ENCODE data around the gene ALOX15B. TPM values are rescaled to one million over a fixed set of nuclear protein-coding genes. Genes with fewer than 3 reads are reported as not detected.

Gene ALOX15B
- total RNA-seq, 1 experiment from 2014 or later, result 0.30 TPM

DNA sequence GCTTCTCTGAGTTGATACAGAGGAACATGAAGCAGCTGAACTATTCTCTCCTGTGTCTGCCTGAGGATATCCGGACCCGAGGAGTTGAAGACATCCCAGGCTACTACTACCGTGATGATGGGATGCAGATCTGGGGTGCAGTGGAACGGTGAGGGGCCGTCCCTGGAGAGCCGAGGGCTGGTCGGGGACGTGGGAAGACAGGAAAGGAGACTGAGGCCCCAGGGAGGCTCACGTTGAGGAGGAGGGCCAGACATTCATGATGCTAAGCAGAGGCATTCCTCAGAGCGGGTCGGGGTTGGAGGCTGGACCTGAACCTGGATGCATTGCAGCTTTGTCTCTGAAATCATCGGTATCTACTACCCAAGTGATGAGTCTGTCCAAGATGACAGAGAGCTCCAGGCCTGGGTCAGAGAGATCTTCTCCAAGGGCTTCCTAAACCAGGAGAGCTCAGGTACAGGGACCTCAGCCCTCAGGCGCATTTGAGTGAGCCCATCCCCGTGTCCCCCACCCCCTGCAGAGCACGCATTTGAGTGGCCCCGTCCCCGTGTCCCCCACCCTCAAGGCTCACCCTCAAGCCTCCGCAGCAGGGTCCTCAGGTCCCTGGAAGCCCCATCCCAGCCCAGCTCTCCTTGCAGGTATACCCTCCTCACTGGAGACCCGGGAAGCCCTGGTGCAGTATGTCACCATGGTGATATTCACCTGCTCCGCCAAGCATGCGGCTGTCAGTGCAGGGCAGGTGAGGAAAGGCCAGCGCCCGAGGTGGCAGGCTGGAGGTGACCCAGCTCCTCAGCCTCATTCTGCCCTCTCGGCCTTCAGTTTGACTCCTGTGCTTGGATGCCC lies 8.3 kb downstream of the ALOX15B start:
- CTCF ChIA-PET, result no interaction called here
- POLR2A ChIA-PET, result no interaction called here
- no peaks in the 10 kb centered on the region for H3K9me2 ChIP-seq (ENCODE audit: insufficient read depth)
- no TSS peak for BruUV-seq (replicated peaks)
- no peak overlapping the region for H2AFZ ChIP-seq (ENCODE audit: low read depth, low read length, poor library complexity, severe bottlenecking)
- no peak overlapping the region for H3K27ac ChIP-seq (ENCODE audit: low read depth, low read length)
- DNase-seq (ENCODE audit: low read depth, low spot score) (no peak), ATAC-seq (no peak)
- H3K4me2 ChIP-seq (ENCODE audit: low read length), result no peak overlapping the region
- no peaks in the 10 kb centered on the region for H3K27me3 ChIP-seq (ENCODE audit: insufficient read depth, low read length)
- H3K9me3 ChIP-seq (ENCODE audit: control insufficient read depth in 1 of 2, insufficient read depth in 1 of 2, low read depth in 1 of 2, low read length in 2 of 2), result no peaks in the 10 kb centered on the region
- no peak overlapping the region for H3K4me3 ChIP-seq (replicated peaks in 1 of 2; ENCODE audit: low read depth in 1 of 2, low read length in 2 of 2)
- no peaks in the 10 kb centered on the region for H3K4me1 ChIP-seq (ENCODE audit: control insufficient read depth in 1 of 2, insufficient read depth in 2 of 2, low read length in 2 of 2)
- H3K79me2 ChIP-seq (ENCODE audit: insufficient read depth, low read length), result no peaks in the 10 kb centered on the region
- TF ChIP-seq POLR2AphosphoS5 (IDR thresholded peaks at IDR 0.05; ENCODE audit: low read depth, low read length), result no peak
- H3K36me3 ChIP-seq (ENCODE audit: control insufficient read depth in 1 of 2, insufficient read depth in 2 of 2, low read length in 2 of 2), result no peaks in the 10 kb centered on the region
- RAD21 ChIA-PET (ENCODE audit: low non-redundant PET in 1 of 2, low total read pairs in 2 of 2, uncharacterized antibody in 2 of 2, unreplicated experiment in 2 of 2), result interaction anchor here in 1 of 2 experiments (0.6 kb wide), 1 partner anchor 31 kb away, joined by 6 read pairs; no protein-coding TSS in a partner anchor
- no peaks in the 10 kb centered on the region for H4K20me1 ChIP-seq (ENCODE audit: insufficient read depth)
- no peak overlapping the region for H3K9ac ChIP-seq (ENCODE audit: low read length)
- intact Hi-C loops (cut with micrococcal nuclease), result no loop called here

- ChIA-PET CTCF (no interaction called here), POLR2A (no interaction called here), RAD21 (ENCODE audit: low non-redundant PET in 1 of 2, low total read pairs in 2 of 2, uncharacterized antibody in 2 of 2, unreplicated experiment in 2 of 2) (interaction anchor here in 1 of 2 experiments (0.6 kb wide), 1 partner anchor 32 kb away, joined by 6 read pairs; no protein-coding TSS in a partner anchor)
- no peak overlapping the region for H3K27ac ChIP-seq (ENCODE audit: low read depth, low read length)
- no peaks in the 10 kb centered on the region for H4K20me1 ChIP-seq (ENCODE audit: insufficient read depth)
- no peak overlapping the region for H3K9ac ChIP-seq (ENCODE audit: low read length)
- H2AFZ ChIP-seq (ENCODE audit: low read depth, low read length, poor library complexity, severe bottlenecking), result no peak overlapping the region
- H3K79me2 ChIP-seq (ENCODE audit: insufficient read depth, low read length), result no peaks in the 10 kb centered on the region
- BruUV-seq (replicated peaks), result no TSS peak
- H3K4me1 ChIP-seq (ENCODE audit: control insufficient read depth in 1 of 2, insufficient read depth in 2 of 2, low read length in 2 of 2), result no peaks in the 10 kb centered on the region
- H3K27me3 ChIP-seq (ENCODE audit: insufficient read depth, low read length), result no peaks in the 10 kb centered on the region
- no peaks in the 10 kb centered on the region for H3K9me2 ChIP-seq (ENCODE audit: insufficient read depth)
- no peak overlapping the region for H3K4me2 ChIP-seq (ENCODE audit: low read length)
- DNase-seq (ENCODE audit: low read depth, low spot score) (no peak), ATAC-seq (no peak)
- intact Hi-C loops (cut with micrococcal nuclease), result no loop called here
- no peak overlapping the region for H3K4me3 ChIP-seq (replicated peaks in 1 of 2; ENCODE audit: low read depth in 1 of 2, low read length in 2 of 2)
- no peaks in the 10 kb centered on the region for H3K9me3 ChIP-seq (ENCODE audit: control insufficient read depth in 1 of 2, insufficient read depth in 1 of 2, low read depth in 1 of 2, low read length in 2 of 2)
- no peaks in the 10 kb centered on the region for H3K36me3 ChIP-seq (ENCODE audit: control insufficient read depth in 1 of 2, insufficient read depth in 2 of 2, low read length in 2 of 2)
- no peak for TF ChIP-seq ZFX (IDR thresholded peaks at IDR 0.05)
- TF ChIP-seq EZH2 (IDR thresholded peaks at IDR 0.05), result no peak
- TF ChIP-seq POLR2A (IDR thresholded peaks at IDR 0.05; ENCODE audit: borderline replicate concordance, extremely low read depth, insufficient read depth, insufficient read length), result no peak
- no peak for TF ChIP-seq SRF (IDR thresholded peaks at IDR 0.05; ENCODE audit: low read depth)
- TF ChIP-seq POLR2AphosphoS5 (IDR thresholded peaks at IDR 0.05; ENCODE audit: low read depth, low read length), result no peak
- no peak for TF ChIP-seq FOSL1 (IDR thresholded peaks at IDR 0.05; ENCODE audit: low read depth)
- no peak for TF ChIP-seq ATF3 (IDR thresholded peaks at IDR 0.05)
- no peak for TF ChIP-seq JUND (IDR thresholded peaks at IDR 0.05)
- no peak for TF ChIP-seq CTCF (IDR thresholded peaks at IDR 0.05 in 2 of 3, conservative IDR thresholded peaks at IDR 0.05 in 1 of 3; ENCODE audit: borderline replicate concordance in 1 of 3, insufficient read depth in 1 of 3, low read depth in 2 of 3, low read length in 2 of 3)
- no peak for TF ChIP-seq YY1 (IDR thresholded peaks at IDR 0.05; ENCODE audit: extremely low read depth, insufficient replicate concordance, low read depth, low read length)
- no peak for TF ChIP-seq ELF1 (IDR thresholded peaks at IDR 0.05; ENCODE audit: borderline replicate concordance, low read depth)
- TF ChIP-seq REST (IDR thresholded peaks at IDR 0.05; ENCODE audit: low read depth), result no peak
- TF ChIP-seq TCF7L2 (IDR thresholded peaks at IDR 0.05; ENCODE audit: borderline replicate concordance, extremely low read depth, insufficient read depth, insufficient read length), result no peak
- no peak for TF ChIP-seq SP1 (IDR thresholded peaks at IDR 0.05; ENCODE audit: low read depth)
Observed at GRCh38 chr17:8047769-8048110, 8.9 kb downstream of the ALOX15B start.

Measured in HCT116 (cell line).